NB4 (cell line): ENCODE results near the gene HELZ.

ENCODE experiments used
- DNase-seq: peaks from one replicate; pipeline ENCODE4 v3.0.0; 2010; ENCODE audit warnings: low read depth
- H3K4me3 ChIP-seq: one replicate; pipeline ENCODE4 v1.5.1; 2011; ENCODE audit warnings: mild to moderate bottlenecking, low read depth, low read length, moderate library complexity
- CTCF ChIP-seq: IDR thresholded peaks from one replicate; pipeline ENCODE4 v1.5.1; 2012; ENCODE audit warnings: low read depth, low read length
- MYC ChIP-seq: IDR thresholded peaks from 2 replicates; pipeline ENCODE4 v1.6.1; 2011; ENCODE audit warnings: low read depth, low read length
- POLR2A ChIP-seq: IDR thresholded peaks from 2 replicates; pipeline ENCODE4 v1.6.1; 2011; ENCODE audit warnings: mild to moderate bottlenecking; ENCODE audit not compliant: insufficient read length; ENCODE audit errors: extremely low read depth
- TF ChIP-seq, protein P1 (sequence below): IDR thresholded peaks from 2 replicates; pipeline ENCODE4 v1.6.1; 2011; ENCODE audit warnings: low read depth, low read length

The HELZ gene

GRCh38 chr17:67090341-67090740, 154.7 kb downstream of the HELZ start:
- no peak for DNase-seq
- TF ChIP-seq MYC (no peak), POLR2A (no peak), CTCF (no peak)
- no peak overlapping the region for H3K4me3 ChIP-seq

- no peak for DNase-seq
- no peak overlapping the region for H3K4me3 ChIP-seq
- TF ChIP-seq CTCF (no peak), MYC (no peak), POLR2A (no peak)
- TF ChIP-seq, protein P1, sequence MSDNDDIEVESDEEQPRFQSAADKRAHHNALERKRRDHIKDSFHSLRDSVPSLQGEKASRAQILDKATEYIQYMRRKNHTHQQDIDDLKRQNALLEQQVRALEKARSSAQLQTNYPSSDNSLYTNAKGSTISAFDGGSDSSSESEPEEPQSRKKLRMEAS, result no peak
Measured at GRCh38 chr17:67088639-67089038, 156.4 kb downstream of the HELZ start.

DNA sequence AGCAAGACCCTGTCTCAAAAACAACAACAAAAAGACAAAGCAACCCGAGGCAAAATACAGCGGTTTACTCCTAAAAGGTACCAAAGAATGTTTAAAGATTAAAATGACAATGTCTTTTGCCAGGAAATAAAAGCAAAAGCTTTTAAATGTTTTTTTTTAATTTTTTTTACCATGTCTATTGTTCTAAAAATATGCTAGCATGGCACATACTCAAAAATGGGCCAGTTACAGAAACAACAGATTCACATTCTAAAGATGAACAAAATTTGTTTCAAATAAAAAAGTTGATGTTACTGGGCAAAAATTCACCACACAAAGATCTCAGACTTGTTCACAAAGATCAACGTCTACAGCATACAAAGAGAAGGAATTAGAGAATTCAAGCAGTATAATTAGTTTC, 159.6 kb downstream of the HELZ start:
- no peak for TF ChIP-seq POLR2A
- TF ChIP-seq MYC, result no peak
- TF ChIP-seq, protein P1, result no peak
- no peak for TF ChIP-seq CTCF
- no peak for DNase-seq

GRCh38 chr17:67082107-67082506, 162.9 kb downstream of the HELZ start:
- TF ChIP-seq CTCF, result no peak
- TF ChIP-seq, protein P1, result no peak
- no peak for TF ChIP-seq MYC
- no peak for TF ChIP-seq POLR2A
- no peak overlapping the region for H3K4me3 ChIP-seq
- DNase-seq, result no peak

More for the DNA sequence above, 159.6 kb downstream of the HELZ start:
- no peak overlapping the region for H3K4me3 ChIP-seq

DNA sequence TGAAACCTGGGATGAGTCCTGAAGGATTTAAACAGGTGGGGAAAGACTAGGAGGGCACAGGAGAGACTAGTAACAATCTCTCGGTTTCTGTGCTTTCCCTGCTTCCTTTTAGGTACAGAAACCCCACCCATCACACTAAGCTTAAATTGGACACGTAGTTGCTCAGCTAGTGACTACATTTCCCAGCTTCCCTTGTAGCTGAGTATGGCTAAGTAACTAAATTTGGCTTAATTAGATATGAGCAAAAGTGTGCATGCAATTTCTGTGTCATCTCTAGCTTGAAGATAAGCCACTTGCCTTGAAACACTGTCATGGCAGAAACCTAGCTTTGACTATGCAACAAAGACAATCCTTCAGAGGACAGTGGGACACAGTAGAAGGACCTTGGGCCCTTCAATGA, 164.2 kb downstream of the HELZ start:
- TF ChIP-seq MYC, result no peak
- TF ChIP-seq POLR2A, result no peak
- TF ChIP-seq, protein P1, result no peak
- TF ChIP-seq CTCF, result no peak
- no peak for DNase-seq

GRCh38 chr17:67079491-67079890, 165.5 kb downstream of the HELZ start:
- no peak for DNase-seq
- TF ChIP-seq CTCF (no peak), POLR2A (no peak), MYC (no peak)
- TF ChIP-seq, protein P1, result no peak
- no peak overlapping the region for H3K4me3 ChIP-seq

More for the DNA sequence above, 164.2 kb downstream of the HELZ start:
- no peak overlapping the region for H3K4me3 ChIP-seq
